GM23338 (cell line): Measurements from ENCODE around the gene AHNAK. TPM values are rescaled to one million over a fixed set of nuclear protein-coding genes. Genes with fewer than 3 reads are reported as not detected.

Experiments
- ATAC-seq: fragments of 200-7000 bp; cut with Tn5 transposase; 3 replicates; pipeline ENCODE4 v1.9.1; 2020
- DNase-seq: peaks from one replicate; pipeline ENCODE4 v3.0.0-alpha.2; 2015; ENCODE audit warnings: low spot score
- H2AFZ ChIP-seq: fragments of 200-600 bp; sonication (generic); 2 replicates; pipeline ENCODE4 v1.8.0; 2016; ENCODE audit warnings: antibody characterized with exemption, mild to moderate bottlenecking, moderate library complexity
- H3F3A ChIP-seq: fragments of 200-600 bp; sonication (generic); replicated peaks from 2 replicates; pipeline ENCODE4 v1.8.0; 2017; ENCODE audit warnings: antibody characterized with exemption, mixed run types, low read depth
- H3K27ac ChIP-seq: fragments of 200-600 bp; sonication (generic); 2 replicates; pipeline ENCODE4 v1.6.1; 2016; ENCODE audit warnings: low read depth
- H3K27me3 ChIP-seq: fragments of 200-600 bp; sonication (generic); 2 replicates; pipeline ENCODE4 v1.8.0; 2016; ENCODE audit warnings: mild to moderate bottlenecking, mixed run types, moderate library complexity; ENCODE audit not compliant: insufficient read depth
- H3K36me3 ChIP-seq: fragments of 200-600 bp; sonication (generic); 2 replicates; pipeline ENCODE4 v1.8.0; 2016; ENCODE audit warnings: mild to moderate bottlenecking; ENCODE audit not compliant: insufficient read depth
- H3K4me1 ChIP-seq: fragments of 200-600 bp; sonication (generic); 2 replicates; pipeline ENCODE4 v1.8.0; 2016; ENCODE audit warnings: mild to moderate bottlenecking, moderate library complexity; ENCODE audit not compliant: insufficient read depth
- H3K4me2 ChIP-seq: fragments of 200-600 bp; sonication (generic); 2 replicates; pipeline ENCODE4 v1.7.1; 2017; ENCODE audit warnings: mixed run types
- H3K4me3 ChIP-seq: fragments of 200-600 bp; sonication (generic); 2 replicates; pipeline ENCODE4 v1.6.1; 2016; ENCODE audit warnings: mixed run types
- H3K79me2 ChIP-seq: fragments of 200-600 bp; sonication (generic); replicated peaks from 2 replicates; pipeline ENCODE4 v1.8.0; 2017; ENCODE audit warnings: mild to moderate bottlenecking; ENCODE audit not compliant: insufficient read depth
- H3K9me2 ChIP-seq: fragments of 200-600 bp; sonication (generic); 2 replicates; pipeline ENCODE4 v1.8.0; 2017; ENCODE audit not compliant: insufficient read depth
- H4K20me1 ChIP-seq: fragments of 200-600 bp; sonication (generic); replicated peaks from 2 replicates; pipeline ENCODE4 v1.8.0; 2017; ENCODE audit warnings: mild to moderate bottlenecking; ENCODE audit not compliant: insufficient read depth
- H3K27ac Mint-ChIP-seq: 2 replicates; pipeline ENCODE4 v1.8.0; 2020; ENCODE audit warnings: inconsistent platforms, mild to moderate bottlenecking, moderate library complexity, mixed read lengths
- H3K27me3 Mint-ChIP-seq: 3 replicates; pipeline ENCODE4 v1.8.0; 2022; ENCODE audit warnings: low read depth, mild to moderate bottlenecking, moderate library complexity, mixed read lengths, inconsistent platforms; ENCODE audit not compliant: insufficient read depth, poor library complexity
- H3K36me3 Mint-ChIP-seq: 3 replicates; pipeline ENCODE4 v1.8.0; 2021; ENCODE audit warnings: low read depth, mild to moderate bottlenecking, inconsistent platforms, moderate library complexity, mixed read lengths
- H3K4me1 Mint-ChIP-seq: 3 replicates; pipeline ENCODE4 v1.8.0; 2020; ENCODE audit warnings: mild to moderate bottlenecking, inconsistent platforms, mixed read lengths
- H3K4me3 Mint-ChIP-seq: 3 replicates; pipeline ENCODE4 v1.8.0; 2021; ENCODE audit warnings: moderate library complexity, mild to moderate bottlenecking, inconsistent platforms, mixed read lengths
- H3K9me3 Mint-ChIP-seq: 3 replicates; pipeline ENCODE4 v1.8.0; 2020; ENCODE audit warnings: moderate library complexity, mild to moderate bottlenecking, inconsistent platforms, mixed read lengths
- CREB1 ChIP-seq: fragments of 250-450 bp; sonication (Bioruptor Pico); IDR thresholded peaks from 2 replicates; pipeline ENCODE4 v1.5.0; 2020; ENCODE audit warnings: low read depth, mild to moderate bottlenecking, moderate library complexity
- EZH2phosphoT487 ChIP-seq: fragments of 200-600 bp; sonication (generic); IDR thresholded peaks from one replicate; pipeline ENCODE4 v1.8.1; 2018; ENCODE audit warnings: antibody characterized with exemption; ENCODE audit not compliant: unreplicated experiment
- NANOG ChIP-seq: IDR thresholded peaks from 2 replicates; pipeline ENCODE4 v1.6.1; 2016; ENCODE audit warnings: antibody characterized with exemption, borderline replicate concordance
- ZNF331 ChIP-seq: fragments of 250-450 bp; sonication (Bioruptor Pico); IDR thresholded peaks from 2 replicates; pipeline ENCODE4 v1.5.0; 2020; ENCODE audit warnings: low read depth, mild to moderate bottlenecking, moderate library complexity
- ZNF462 ChIP-seq: fragments of 250-450 bp; sonication (Bioruptor Pico); IDR thresholded peaks from 2 replicates; pipeline ENCODE4 v1.5.0; 2020; ENCODE audit warnings: mild to moderate bottlenecking, moderate library complexity
- polyA plus RNA-seq: library from polyadenylated mRNA; unstranded; fragments of >200 nt; fragmentation: Nextera tagmentation; extraction: Ambion mirVana; gene quantifications from 2 replicates; pipeline ENCODE4 v1.2.1, GENCODE V29; 2016
- total RNA-seq: library from RNA; depleted of rRNA; stranded (reverse); fragments of >200 nt; shearing (Covaris generic); gene quantifications from 2 replicates; pipeline ENCODE4 v1.2.3, GENCODE V29; 2014
- TF ChIP-seq, protein P1 (sequence below): IDR thresholded peaks from one replicate; pipeline ENCODE4 v1.6.1; 2018; ENCODE audit warnings: antibody characterized with exemption; ENCODE audit not compliant: unreplicated experiment
- TF ChIP-seq, protein P2 (sequence below), 2 experiments: fragments of 200-600 bp in 1 of 2; sonication (generic) in 1 of 2; conservative IDR thresholded peaks; 2 replicates each; pipeline versions ENCODE4 v1.5.1 to v1.6.1; 2016 to 2017; ENCODE audit warnings: antibody characterized with exemption in 2 of 2, low read depth in 2 of 2, mild to moderate bottlenecking in 2 of 2, moderate library complexity in 1 of 2

Gene AHNAK
- total and polyA plus RNA-seq, 2 experiments from 2014 or later = 0.91 to 2.1 TPM

- TF ChIP-seq ZNF462 (CRISPR knock-in tag) (no peak), NANOG (no peak), ZNF331 (CRISPR knock-in tag) (no peak), EZH2phosphoT487 (no peak), CREB1 (CRISPR knock-in tag) (no peak)
Measured at GRCh38 chr11:62498031-62498430, 48.6 kb downstream of the AHNAK start (continued).

GRCh38 chr11:62497132-62497801, 49.3 kb downstream of the AHNAK start:
- Histone ChIP-seq H3F3A (no peaks in the 10 kb centered on the region), H3K4me1 (peaks cover 13% of the 10 kb centered on the region; the same call in 1 of the 2 replicates), H4K20me1 (no peaks in the 10 kb centered on the region), H2AFZ (no peak overlapping the region), H3K4me3 (no peak overlapping the region), H3K9me2 (no peaks in the 10 kb centered on the region), H3K4me2 (no peak overlapping the region), H3K79me2 (no peaks in the 10 kb centered on the region), H3K36me3 (no peaks in the 10 kb centered on the region), H3K27ac (no peak overlapping the region), H3K27me3 (no peaks in the 10 kb centered on the region; the same call in 1 of the 2 replicates)
- ATAC-seq = peak; percentile 78
- H3K27me3 Mint-ChIP-seq = peaks cover 10% of the 10 kb centered on the region
- TF ChIP-seq, protein P1, sequence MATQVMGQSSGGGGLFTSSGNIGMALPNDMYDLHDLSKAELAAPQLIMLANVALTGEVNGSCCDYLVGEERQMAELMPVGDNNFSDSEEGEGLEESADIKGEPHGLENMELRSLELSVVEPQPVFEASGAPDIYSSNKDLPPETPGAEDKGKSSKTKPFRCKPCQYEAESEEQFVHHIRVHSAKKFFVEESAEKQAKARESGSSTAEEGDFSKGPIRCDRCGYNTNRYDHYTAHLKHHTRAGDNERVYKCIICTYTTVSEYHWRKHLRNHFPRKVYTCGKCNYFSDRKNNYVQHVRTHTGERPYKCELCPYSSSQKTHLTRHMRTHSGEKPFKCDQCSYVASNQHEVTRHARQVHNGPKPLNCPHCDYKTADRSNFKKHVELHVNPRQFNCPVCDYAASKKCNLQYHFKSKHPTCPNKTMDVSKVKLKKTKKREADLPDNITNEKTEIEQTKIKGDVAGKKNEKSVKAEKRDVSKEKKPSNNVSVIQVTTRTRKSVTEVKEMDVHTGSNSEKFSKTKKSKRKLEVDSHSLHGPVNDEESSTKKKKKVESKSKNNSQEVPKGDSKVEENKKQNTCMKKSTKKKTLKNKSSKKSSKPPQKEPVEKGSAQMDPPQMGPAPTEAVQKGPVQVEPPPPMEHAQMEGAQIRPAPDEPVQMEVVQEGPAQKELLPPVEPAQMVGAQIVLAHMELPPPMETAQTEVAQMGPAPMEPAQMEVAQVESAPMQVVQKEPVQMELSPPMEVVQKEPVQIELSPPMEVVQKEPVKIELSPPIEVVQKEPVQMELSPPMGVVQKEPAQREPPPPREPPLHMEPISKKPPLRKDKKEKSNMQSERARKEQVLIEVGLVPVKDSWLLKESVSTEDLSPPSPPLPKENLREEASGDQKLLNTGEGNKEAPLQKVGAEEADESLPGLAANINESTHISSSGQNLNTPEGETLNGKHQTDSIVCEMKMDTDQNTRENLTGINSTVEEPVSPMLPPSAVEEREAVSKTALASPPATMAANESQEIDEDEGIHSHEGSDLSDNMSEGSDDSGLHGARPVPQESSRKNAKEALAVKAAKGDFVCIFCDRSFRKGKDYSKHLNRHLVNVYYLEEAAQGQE = no peak
- TF ChIP-seq, protein P2, sequence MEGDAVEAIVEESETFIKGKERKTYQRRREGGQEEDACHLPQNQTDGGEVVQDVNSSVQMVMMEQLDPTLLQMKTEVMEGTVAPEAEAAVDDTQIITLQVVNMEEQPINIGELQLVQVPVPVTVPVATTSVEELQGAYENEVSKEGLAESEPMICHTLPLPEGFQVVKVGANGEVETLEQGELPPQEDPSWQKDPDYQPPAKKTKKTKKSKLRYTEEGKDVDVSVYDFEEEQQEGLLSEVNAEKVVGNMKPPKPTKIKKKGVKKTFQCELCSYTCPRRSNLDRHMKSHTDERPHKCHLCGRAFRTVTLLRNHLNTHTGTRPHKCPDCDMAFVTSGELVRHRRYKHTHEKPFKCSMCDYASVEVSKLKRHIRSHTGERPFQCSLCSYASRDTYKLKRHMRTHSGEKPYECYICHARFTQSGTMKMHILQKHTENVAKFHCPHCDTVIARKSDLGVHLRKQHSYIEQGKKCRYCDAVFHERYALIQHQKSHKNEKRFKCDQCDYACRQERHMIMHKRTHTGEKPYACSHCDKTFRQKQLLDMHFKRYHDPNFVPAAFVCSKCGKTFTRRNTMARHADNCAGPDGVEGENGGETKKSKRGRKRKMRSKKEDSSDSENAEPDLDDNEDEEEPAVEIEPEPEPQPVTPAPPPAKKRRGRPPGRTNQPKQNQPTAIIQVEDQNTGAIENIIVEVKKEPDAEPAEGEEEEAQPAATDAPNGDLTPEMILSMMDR (conservative IDR thresholded peaks at IDR 0.05; ENCODE audit: low read depth in 2 of 2) = peak; percentile 59 to 87
- no peaks in the 10 kb centered on the region for H3K9me3 Mint-ChIP-seq
- H3K27ac Mint-ChIP-seq = no peak overlapping the region
- H3K4me3 Mint-ChIP-seq = no peak overlapping the region
- no peaks in the 10 kb centered on the region for H3K36me3 Mint-ChIP-seq
- peak; percentile 78 for DNase-seq
- H3K4me1 Mint-ChIP-seq = peaks cover 24% of the 10 kb centered on the region
